ENCODE results near the gene POLR3E.
"Not testable (repeated sequence)": the region's sequence is repeated elsewhere in the genome, so short reads cannot be mapped to it uniquely, and the experiment has no call there.

Gene POLR3E

GRCh38 chr16:22368200-22368826 is 71.1 kb downstream of the POLR3E start:
- DNase-seq = not testable (repeated sequence)

GRCh38 chr16:22369221-22369811 is 72.1 kb downstream of the POLR3E start:
- no peak for DNase-seq

- no peak for DNase-seq
Observed at GRCh38 chr16:22370038-22370820, 73.0 kb downstream of the POLR3E start.

- no peak for DNase-seq
Observed at GRCh38 chr16:22372882-22373661, 75.9 kb downstream of the POLR3E start.

GRCh38 chr16:22373662-22374310 is 76.6 kb downstream of the POLR3E start:
- no peak for DNase-seq

- DNase-seq = peak; percentile 92
Observed at GRCh38 chr16:22374311-22375116, 77.3 kb downstream of the POLR3E start, which contains the start of gene CDR2. Gene CDR2 (minus strand): TSS chr16:22374619. CDS start chr16:22374309, 310 bp downstream.

GRCh38 chr16:22375117-22375962 is 78.1 kb downstream of the POLR3E start:
- peak; percentile 5 for DNase-seq

- DNase-seq = no peak
Observed at GRCh38 chr16:22375963-22376640, 78.9 kb downstream of the POLR3E start.

- DNase-seq = no peak
Observed at GRCh38 chr16:22379656-22380055, 82.4 kb downstream of the POLR3E start.

- no peak for DNase-seq
Observed at GRCh38 chr16:22380529-22380928, 83.3 kb downstream of the POLR3E start.

GRCh38 chr16:22381392-22381791 is 84.2 kb downstream of the POLR3E start:
- DNase-seq = no peak

GRCh38 chr16:22383827-22384226 is 86.6 kb downstream of the POLR3E start:
- no peak for DNase-seq
